Stimulated activated CD4-positive, alpha-beta T cell treated with anti-CD3 and anti-CD28 coated beads, Interleukin-12 subunit alpha, Interleukin-12 subunit beta, amount 100 ng/mL, for 24 hours (primary cell): ENCODE data around the gene CRIP2.

Experiments
- DNase-seq, 2 experiments: peaks; one replicate each; pipeline ENCODE4 v3.0.0-alpha.2; 2020; ENCODE audit warnings: low read depth in 2 of 2

The CRIP2 gene

DNA sequence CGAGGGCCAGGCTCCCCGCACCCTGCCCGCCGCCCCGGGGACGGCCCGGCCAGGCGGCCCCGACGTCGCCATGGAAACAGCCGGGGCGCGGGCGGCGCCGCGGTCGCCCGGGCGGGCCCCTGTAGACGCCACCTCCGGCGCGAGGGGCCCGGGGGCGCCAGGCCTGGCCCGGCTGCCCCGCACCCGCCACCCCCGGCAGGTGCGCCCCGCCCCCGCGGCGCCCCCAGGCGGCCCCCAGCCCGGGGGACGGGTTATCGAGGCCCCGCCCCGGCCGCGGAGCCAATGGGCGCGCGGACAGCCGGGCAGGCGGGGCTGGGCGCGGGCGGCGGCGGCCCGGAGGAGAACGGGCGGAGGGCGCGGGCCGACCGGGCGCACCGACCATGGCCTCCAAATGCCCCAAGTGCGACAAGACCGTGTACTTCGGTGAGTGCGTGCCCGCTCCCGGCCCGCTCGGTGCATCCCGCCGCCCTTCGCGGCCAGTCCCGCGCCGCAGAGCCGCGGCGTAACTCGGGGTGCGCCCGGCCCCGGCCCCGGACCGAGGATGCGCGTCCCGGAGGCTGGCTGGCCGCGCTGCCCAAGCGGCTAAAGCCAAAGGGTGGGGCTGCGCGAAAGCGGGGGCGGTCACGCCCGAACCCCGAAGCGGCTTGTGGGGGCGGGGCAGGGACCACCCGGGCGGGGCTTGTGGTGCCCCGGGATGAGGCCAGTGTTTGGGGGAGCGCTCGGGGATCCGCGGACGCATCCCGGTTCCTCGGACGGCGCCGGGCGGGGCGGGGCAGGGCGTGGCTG, at the start of gene CRIP2:
TSS of gene CRIP2 (plus strand) at position 339 of the 786 bp plus-strand sequence. CDS start at position 381, 42 bp downstream.
- no peak for DNase-seq

- no peak for DNase-seq
Observed at GRCh38 chr14:105424861-105425260, 49.8 kb upstream of the CRIP2 start.

DNA sequence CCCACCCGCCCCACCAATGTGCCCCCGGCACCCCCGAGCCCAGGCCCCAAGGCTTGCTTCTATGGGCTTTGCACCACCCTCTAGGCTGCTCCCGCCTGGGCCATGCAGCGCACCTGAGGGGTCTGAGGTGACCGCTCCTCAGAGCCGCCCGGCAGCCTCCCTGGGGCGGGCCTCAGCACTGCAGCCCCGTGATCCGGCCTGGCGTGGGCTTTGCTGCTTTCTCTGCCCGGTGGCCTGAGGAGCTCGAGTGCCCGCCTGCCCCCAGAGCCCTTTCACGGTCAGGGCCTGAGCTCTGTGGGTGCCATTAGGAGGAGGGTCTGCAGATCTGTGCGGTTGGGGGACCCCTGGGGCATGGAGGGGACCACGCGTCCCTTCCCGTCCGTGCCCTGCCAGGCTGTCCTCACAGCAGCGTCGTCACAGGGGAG, 48.8 kb upstream of the CRIP2 start:
- no peak for DNase-seq

- DNase-seq = no peak
Observed at GRCh38 chr14:105426416-105427130, 48.0 kb upstream of the CRIP2 start.

DNA sequence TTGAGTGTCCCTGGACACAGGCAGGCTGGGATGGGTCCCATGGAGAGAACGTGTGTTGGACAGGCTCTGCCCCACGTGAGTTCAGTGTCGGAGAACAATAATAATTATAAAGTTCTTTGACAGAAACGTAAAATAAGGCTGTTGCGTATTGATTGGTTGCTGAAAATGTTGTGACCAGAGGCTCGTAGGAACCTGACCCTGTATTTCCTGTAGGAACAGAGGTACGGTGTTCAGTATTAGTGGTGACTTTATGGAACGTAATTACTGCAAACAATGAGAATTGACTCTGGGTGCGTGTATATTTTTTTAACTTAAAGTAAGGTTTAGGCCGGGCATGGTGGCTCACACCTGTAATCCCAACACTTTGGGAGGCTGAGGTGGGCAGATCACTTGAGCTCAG, 47.2 kb upstream of the CRIP2 start:
- no peak for DNase-seq

GRCh38 chr14:105427936-105428485, 46.6 kb upstream of the CRIP2 start:
- no peak for DNase-seq

DNA sequence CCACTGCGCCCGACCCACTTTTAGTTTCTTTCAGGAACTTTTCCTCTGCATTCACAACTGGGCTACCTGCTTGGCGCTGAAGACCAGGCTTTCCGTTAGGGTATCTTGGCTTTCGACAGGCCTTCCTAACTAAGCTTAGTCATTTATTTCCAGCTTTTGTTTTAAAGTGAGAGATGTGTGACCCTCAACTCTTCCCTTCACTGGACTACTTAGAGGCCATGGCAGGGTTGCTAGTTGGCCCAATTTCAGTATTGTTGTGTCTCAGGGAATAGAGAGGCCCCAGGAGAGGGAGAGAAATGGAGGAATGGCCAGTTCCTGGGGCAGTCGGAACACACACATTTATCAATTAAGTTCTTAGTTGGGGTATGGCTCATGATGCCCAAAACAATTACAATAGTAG, 44.6 kb upstream of the CRIP2 start:
- no peak for DNase-seq

GRCh38 chr14:105430565-105430964, 44.1 kb upstream of the CRIP2 start:
- DNase-seq = no peak

- DNase-seq = no peak
Observed at GRCh38 chr14:105431256-105431655, 43.4 kb upstream of the CRIP2 start.

DNA sequence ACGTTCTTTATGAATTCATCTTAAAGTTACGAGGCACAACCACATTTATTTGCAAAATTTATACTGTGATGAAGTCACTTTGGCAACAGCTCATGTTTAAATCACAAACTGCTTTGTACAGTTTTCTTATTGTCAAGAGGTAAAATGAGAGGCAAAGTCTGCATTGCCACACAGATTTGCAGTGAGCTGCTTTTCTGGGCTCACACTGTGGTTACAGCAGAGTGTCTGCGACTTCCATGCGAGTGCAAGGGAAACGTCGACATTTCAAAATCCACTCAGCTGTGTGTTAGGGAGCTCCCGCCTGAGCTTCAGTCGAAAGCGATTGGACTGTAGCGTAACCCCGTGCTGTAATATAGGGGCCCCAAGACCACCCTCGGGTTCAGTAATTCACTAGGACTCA, 42.0 kb upstream of the CRIP2 start:
- DNase-seq = no peak

GRCh38 chr14:105433161-105433605, 41.4 kb upstream of the CRIP2 start:
- no peak for DNase-seq

- no peak for DNase-seq
Observed at GRCh38 chr14:105436402-105436801, 38.2 kb upstream of the CRIP2 start.

- no peak for DNase-seq
Observed at GRCh38 chr14:105436891-105437722, 37.5 kb upstream of the CRIP2 start.

GRCh38 chr14:105437723-105438500, 36.7 kb upstream of the CRIP2 start:
- DNase-seq = no peak

GRCh38 chr14:105439179-105439578, 35.4 kb upstream of the CRIP2 start:
- no peak for DNase-seq

- no peak for DNase-seq
Observed at GRCh38 chr14:105439710-105440553, 34.7 kb upstream of the CRIP2 start.

GRCh38 chr14:105440554-105440900, 34.1 kb upstream of the CRIP2 start:
- DNase-seq = no peak

GRCh38 chr14:105440992-105441391, 33.6 kb upstream of the CRIP2 start:
- no peak for DNase-seq

- DNase-seq = no peak
Observed at GRCh38 chr14:105442125-105442524, 32.5 kb upstream of the CRIP2 start.

DNA sequence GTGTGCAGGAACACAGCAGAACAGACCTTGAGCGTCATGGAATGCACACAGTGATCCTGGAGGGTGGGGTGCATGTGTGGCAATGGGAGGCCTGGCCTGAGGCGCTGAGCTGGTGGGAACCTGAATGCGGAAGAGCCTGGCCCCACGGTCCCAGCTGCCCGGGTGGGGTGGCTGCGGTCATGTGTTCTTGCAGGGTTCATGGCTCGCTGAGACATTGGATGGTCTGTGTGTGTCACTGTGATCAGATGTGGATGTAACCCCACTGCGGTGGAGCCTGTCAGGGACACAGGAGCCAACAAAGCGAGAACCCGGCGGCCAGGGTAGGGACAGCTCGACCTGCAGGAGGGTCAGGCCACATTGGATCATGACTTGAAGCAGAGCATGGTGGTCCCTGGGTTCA, 31.8 kb upstream of the CRIP2 start:
- no peak for DNase-seq
